Measurements from ENCODE around the gene CHST3.
"Not testable (repeated sequence)": the region's sequence is repeated elsewhere in the genome, so short reads cannot be mapped to it uniquely, and the experiment has no call there.

The CHST3 gene

GRCh38 chr10:71988895-71989294, 24.7 kb downstream of the CHST3 start:
- DNase-seq (ENCODE audit: low spot score), result not testable (repeated sequence)

GRCh38 chr10:71989661-71990454, 25.7 kb downstream of the CHST3 start:
- no peak for DNase-seq (ENCODE audit: low spot score)

DNA sequence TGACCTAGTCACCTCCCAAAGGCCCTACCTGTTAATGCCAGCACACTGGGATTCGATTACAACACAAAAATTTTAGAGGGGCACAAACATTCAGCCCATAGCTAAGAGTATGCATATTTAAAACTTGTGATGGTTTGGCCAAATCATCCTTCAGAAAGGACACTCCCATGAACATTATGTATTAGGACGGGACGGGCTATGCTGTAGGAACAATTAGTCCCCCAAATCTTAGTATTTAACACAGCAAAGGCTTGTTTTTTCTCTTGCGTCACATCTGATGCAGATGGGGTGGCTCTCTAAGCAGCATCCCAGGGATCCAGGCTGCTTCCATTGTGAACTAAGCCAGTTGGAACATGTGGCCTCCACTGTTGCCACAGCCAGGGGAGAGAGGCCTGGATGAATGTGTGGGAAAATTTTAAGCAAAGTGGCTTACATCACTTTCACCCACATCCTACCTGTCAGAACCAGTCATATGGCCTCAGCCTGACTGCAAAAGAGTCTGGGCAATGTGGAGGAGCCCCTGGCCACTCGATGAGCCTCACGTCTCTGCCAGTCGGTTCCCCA, 26.6 kb downstream of the CHST3 start:
- no peak for DNase-seq (ENCODE audit: low spot score)

- no peak for DNase-seq (ENCODE audit: low spot score)
Observed at GRCh38 chr10:71995449-71995848, 31.3 kb downstream of the CHST3 start.

- no peak for DNase-seq (ENCODE audit: low spot score)
Observed at GRCh38 chr10:71995887-71996575, 31.8 kb downstream of the CHST3 start.

DNA sequence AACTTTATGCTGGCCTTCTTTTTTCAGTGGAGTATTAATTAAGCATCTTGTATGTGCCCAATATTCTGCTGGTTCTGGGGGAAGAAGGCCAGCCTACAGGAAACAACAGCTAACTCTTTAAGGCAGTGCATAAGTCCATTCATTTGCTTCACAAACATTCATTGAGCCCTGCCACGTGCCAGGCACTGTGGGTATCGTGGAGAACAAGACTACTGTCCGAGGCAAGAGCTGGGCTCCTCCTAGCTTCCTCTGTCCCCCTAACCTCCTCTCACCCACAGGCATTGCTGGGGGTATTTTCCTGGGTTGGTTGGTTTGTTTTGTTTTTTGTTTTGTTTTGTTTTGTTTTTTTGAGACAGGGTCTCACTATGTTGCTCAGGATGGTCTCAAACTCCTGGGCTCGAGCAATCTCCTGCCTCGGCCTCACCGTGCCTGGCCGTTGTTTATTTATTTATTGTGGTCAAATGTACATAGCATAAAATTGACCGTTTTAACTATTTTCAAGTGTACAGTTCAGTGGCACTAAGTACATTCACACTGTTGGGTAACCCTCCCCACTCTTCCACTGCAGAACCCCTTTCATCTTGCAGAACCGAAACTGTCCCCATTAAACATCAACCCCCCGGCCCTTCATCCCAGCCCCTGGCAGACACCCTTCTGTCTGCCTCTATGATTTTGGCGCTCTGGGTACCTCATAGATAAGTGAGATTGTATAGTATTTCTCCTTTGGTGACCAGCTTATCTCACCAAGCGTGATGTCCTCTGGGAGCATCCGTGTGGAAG, 32.6 kb downstream of the CHST3 start:
- DNase-seq (ENCODE audit: low spot score), result peak; percentile 81

DNA sequence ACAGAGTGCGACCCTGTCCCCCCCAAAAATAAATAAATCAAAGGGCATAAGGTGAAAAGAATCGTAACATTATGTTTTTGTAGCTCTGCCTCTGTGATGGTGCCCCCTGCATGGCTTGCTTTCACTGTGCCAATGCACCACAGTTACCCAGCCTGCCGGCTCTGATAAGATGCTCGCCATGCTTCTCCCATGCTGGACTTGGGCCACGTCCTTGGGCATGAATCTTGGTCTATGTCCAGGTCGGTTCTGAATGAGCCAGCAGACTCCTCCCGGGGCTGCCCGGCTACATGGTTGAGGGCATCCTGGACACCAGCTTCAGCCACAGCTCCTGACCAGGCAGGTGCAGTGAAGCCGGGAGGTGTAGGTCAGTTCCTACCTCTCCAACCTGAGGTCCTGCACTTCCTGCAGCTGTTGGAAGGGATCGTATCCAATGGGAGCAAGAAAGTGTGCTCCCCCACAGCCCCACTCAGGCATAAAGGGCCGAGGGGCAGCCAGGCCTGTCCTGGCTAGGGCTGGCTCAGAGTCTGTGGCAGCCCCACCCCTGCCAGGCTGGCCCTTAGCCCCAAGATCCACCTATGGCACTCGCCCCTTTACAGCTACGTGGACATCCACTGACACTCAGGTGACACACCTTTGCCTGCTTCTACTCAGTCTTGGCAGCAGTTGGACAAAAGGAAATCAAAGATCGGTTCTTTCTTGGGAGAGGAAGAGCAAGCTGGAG, 34.1 kb downstream of the CHST3 start:
- no peak for DNase-seq (ENCODE audit: low spot score)

DNA sequence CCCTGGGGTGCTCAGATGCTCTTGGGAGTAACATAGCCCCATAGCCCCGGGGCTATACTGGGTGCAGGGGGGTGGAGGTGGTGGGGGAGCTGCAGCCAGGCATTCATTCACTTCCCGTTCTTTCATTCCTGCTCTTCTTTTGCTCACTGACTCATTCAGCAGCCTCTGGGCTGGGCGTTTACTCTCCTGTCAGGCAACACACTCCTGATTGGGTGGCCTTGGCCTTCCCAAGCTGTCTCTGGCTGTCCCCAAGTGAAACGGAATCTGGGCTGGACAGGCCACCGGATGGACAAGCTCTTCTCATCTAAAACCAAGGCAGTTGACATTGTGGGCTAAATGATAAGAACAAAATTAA, 34.6 kb downstream of the CHST3 start:
- DNase-seq (ENCODE audit: low spot score), result no peak

DNA sequence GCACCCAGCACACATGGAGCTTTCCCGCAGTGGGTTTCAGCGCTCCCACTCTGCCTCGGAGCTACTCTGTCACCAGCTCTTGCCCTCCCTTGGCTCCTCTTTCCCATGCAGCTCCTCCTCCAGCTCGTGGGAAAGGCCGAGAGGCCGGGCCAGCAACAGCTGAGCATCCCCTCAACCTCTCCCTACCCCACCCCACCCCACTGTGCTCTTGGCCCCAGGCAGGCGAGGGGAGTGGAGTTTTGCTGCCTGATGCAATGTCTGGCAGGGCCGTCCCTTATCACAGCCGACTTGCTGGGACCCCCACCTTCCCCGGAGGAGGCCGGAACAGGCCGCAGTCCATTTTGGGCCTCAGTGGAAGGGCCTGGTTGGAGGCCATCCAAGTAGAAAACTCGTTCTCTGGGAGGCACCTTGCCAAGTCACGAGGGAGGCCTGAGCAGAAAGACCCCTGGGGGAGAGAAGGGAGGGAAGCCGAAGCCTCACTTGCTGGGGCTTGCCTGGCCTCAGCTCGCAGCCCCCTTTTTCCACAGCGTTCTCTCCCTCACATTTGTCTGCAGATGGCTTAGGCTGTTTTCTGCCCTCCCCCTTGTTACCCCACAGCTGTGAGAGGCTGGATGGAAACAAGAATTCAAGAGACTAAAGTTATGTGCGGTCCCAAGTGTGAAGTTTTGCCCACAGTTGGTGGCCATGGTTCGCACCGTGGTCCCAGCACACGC, 35.3 kb downstream of the CHST3 start:
- DNase-seq (ENCODE audit: low spot score), result peak; percentile 88

- DNase-seq (ENCODE audit: low spot score), result no peak
Observed at GRCh38 chr10:72000073-72001032, 36.2 kb downstream of the CHST3 start.

GRCh38 chr10:72001033-72001395, 36.8 kb downstream of the CHST3 start:
- DNase-seq (ENCODE audit: low spot score), result no peak

- DNase-seq (ENCODE audit: low spot score), result no peak
Observed at GRCh38 chr10:72002354-72003295, 38.4 kb downstream of the CHST3 start.

- DNase-seq (ENCODE audit: low spot score), result no peak
Observed at GRCh38 chr10:72006026-72006425, 41.8 kb downstream of the CHST3 start.

DNA sequence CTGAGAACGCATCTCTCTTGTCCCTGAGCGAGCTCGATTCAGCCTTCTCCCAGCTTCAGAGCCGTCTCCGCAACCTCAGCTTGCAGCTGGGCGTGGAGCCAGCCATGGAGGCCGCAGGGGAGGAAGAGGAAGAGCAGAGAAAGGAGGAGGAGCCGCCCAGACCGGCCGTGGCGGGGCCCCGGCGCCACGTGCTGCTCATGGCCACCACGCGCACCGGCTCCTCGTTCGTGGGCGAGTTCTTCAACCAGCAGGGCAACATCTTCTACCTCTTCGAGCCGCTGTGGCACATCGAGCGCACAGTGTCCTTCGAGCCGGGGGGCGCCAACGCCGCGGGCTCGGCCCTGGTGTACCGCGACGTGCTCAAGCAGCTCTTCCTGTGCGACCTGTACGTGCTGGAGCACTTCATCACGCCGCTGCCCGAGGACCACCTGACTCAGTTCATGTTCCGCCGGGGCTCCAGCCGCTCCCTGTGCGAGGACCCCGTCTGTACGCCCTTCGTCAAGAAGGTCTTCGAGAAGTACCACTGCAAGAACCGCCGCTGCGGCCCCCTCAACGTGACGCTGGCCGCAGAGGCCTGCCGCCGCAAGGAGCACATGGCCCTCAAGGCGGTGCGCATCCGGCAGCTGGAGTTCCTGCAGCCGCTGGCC, 43.2 kb downstream of the CHST3 start:
- DNase-seq (ENCODE audit: low spot score), result peak; percentile 59

GRCh38 chr10:72008096-72008981, 44.1 kb downstream of the CHST3 start:
- no peak for DNase-seq (ENCODE audit: low spot score)

DNA sequence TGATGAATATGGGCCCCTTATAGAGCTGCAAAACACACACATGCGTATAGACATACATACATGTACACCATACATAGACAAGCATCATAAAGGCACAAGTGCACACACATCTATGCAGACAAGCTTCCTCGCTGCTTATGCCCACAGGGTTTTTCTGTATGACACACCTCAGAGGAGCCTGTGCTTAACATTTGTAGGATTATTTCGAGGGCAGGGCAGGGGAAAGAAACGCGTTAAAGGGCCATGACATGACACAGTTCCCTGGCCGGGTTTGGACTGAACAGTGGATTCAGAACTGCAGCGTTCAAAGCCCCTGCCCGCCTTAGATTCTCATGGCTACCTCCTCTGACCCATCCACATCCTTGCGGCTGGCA, 44.8 kb downstream of the CHST3 start:
- no peak for DNase-seq (ENCODE audit: low spot score)

GRCh38 chr10:72009425-72010081, 45.4 kb downstream of the CHST3 start:
- DNase-seq (ENCODE audit: low spot score), result no peak
